Mesenchymal stem cell (in vitro differentiated cells and primary cell): ENCODE results near the gene KCTD11.
A peak's percentile ranks its signal among the peaks of the same experiment; 100 is the strongest.

Experiments used
- DNase-seq: peaks from one replicate; pipeline ENCODE4 v3.0.0-alpha.2; 2013
- H2AFZ ChIP-seq: one replicate; pipeline ENCODE4 v1.6.1; 2013; ENCODE audit warnings: low read depth, mild to moderate bottlenecking, control low read depth, inconsistent platforms, low read length, moderate library complexity
- H2AK5ac ChIP-seq: 2 replicates; pipeline ENCODE4 v1.6.1; 2013; ENCODE audit warnings: low read length, moderate library complexity, mild to moderate bottlenecking, inconsistent platforms; ENCODE audit not compliant: severe bottlenecking
- H2BK120ac ChIP-seq: one replicate; pipeline ENCODE4 v1.6.1; 2013; ENCODE audit warnings: low read depth, mild to moderate bottlenecking, inconsistent platforms, low read length, moderate library complexity
- H2BK12ac ChIP-seq, 2 experiments: one replicate each; pipeline ENCODE4 v1.6.1; 2013; ENCODE audit warnings: inconsistent platforms in 2 of 2, low read length in 2 of 2, mild to moderate bottlenecking in 2 of 2, moderate library complexity in 2 of 2, control low read depth in 1 of 2
- H2BK15ac ChIP-seq: one replicate; pipeline ENCODE4 v1.6.1; 2013; ENCODE audit warnings: mild to moderate bottlenecking, low read depth, inconsistent platforms; ENCODE audit not compliant: poor library complexity, severe bottlenecking
- H2BK5ac ChIP-seq: 2 replicates; pipeline ENCODE4 v1.6.1; 2013; ENCODE audit warnings: low read depth, mild to moderate bottlenecking, low read length, control low read depth, inconsistent platforms; ENCODE audit not compliant: poor library complexity, severe bottlenecking
- H3K14ac ChIP-seq, 2 experiments: one replicate each; pipeline ENCODE4 v1.6.1; 2013; ENCODE audit warnings: inconsistent platforms in 2 of 2, low read length in 2 of 2, control low read depth in 1 of 2, mild to moderate bottlenecking in 1 of 2, moderate library complexity in 1 of 2
- H3K18ac ChIP-seq, 2 experiments: one replicate each; pipeline ENCODE4 v1.6.1; 2013; ENCODE audit warnings: inconsistent platforms in 2 of 2, low read length in 2 of 2, control low read depth in 1 of 2, low read depth in 1 of 2, mild to moderate bottlenecking in 1 of 2
- H3K23ac ChIP-seq, 2 experiments: one replicate each; pipeline ENCODE4 v1.6.1; 2013; ENCODE audit warnings: inconsistent platforms in 2 of 2, low read length in 2 of 2, mild to moderate bottlenecking in 2 of 2, moderate library complexity in 2 of 2, control low read depth in 1 of 2
- H3K27ac ChIP-seq: 2 replicates; pipeline ENCODE4 v1.5.1; 2013; ENCODE audit warnings: mild to moderate bottlenecking, moderate library complexity, low read length, control low read depth, inconsistent platforms; ENCODE audit not compliant: poor library complexity, severe bottlenecking
- H3K27me3 ChIP-seq, 2 experiments: 2 replicates each; pipeline versions ENCODE4 v1.6.1 to v1.7.0; 2013; ENCODE audit warnings: low read length in 2 of 2, mild to moderate bottlenecking in 2 of 2, moderate library complexity in 2 of 2, control low read depth in 1 of 2, inconsistent platforms in 1 of 2; ENCODE audit not compliant: control insufficient read depth in 1 of 2, insufficient read depth in 1 of 2
- H3K36me3 ChIP-seq, 2 experiments: 2 replicates each; pipeline versions ENCODE4 v1.6.1 to v1.7.0; 2013; ENCODE audit warnings: low read length in 2 of 2, control low read depth in 1 of 2, inconsistent platforms in 1 of 2, low read depth in 1 of 2, mild to moderate bottlenecking in 1 of 2; ENCODE audit not compliant: insufficient read depth in 2 of 2, control insufficient read depth in 1 of 2
- H3K4ac ChIP-seq, 2 experiments: one replicate each; pipeline ENCODE4 v1.6.1; 2013; ENCODE audit warnings: inconsistent platforms in 2 of 2, low read length in 2 of 2, mild to moderate bottlenecking in 2 of 2, moderate library complexity in 2 of 2, control low read depth in 1 of 2, low read depth in 1 of 2
- H3K4me1 ChIP-seq: 2 replicates; pipeline ENCODE4 v1.6.1; 2013; ENCODE audit warnings: low read depth, low read length, control low read depth; ENCODE audit not compliant: control insufficient read depth, insufficient read depth
- H3K4me2 ChIP-seq: 2 replicates; pipeline ENCODE4 v1.6.1; 2013; ENCODE audit warnings: low read length, mild to moderate bottlenecking, inconsistent platforms; ENCODE audit not compliant: poor library complexity, severe bottlenecking
- H3K4me3 ChIP-seq, 2 experiments: 2 replicates each; pipeline versions ENCODE4 v1.5.1 to v1.7.0; 2013; ENCODE audit warnings: low read length in 2 of 2, mild to moderate bottlenecking in 2 of 2, control low read depth in 1 of 2, low read depth in 1 of 2; ENCODE audit not compliant: insufficient read depth in 1 of 2
- H3K79me1 ChIP-seq: replicated peaks from 2 replicates; pipeline ENCODE4 v1.6.1; 2013; ENCODE audit warnings: mild to moderate bottlenecking, control low read depth, low read length, inconsistent platforms; ENCODE audit not compliant: poor library complexity, severe bottlenecking
- H3K9ac ChIP-seq: 2 replicates; pipeline ENCODE4 v1.7.0; 2013; ENCODE audit warnings: mild to moderate bottlenecking, low read length, moderate library complexity
- H3K9me3 ChIP-seq: 2 replicates; pipeline ENCODE4 v1.7.0; 2013; ENCODE audit warnings: mild to moderate bottlenecking, low read length; ENCODE audit not compliant: control insufficient read depth
- H4K8ac ChIP-seq: one replicate; pipeline ENCODE4 v1.6.1; 2013; ENCODE audit warnings: inconsistent platforms, mild to moderate bottlenecking, low read length, moderate library complexity
- H4K91ac ChIP-seq: one replicate; pipeline ENCODE4 v1.6.1; 2013; ENCODE audit warnings: mild to moderate bottlenecking, low read length, inconsistent platforms
- WGBS: methylation state at CpG from one replicate; pipeline ENCODE4 v1.1.7; 2013; ENCODE audit warnings: mixed read lengths; 5-methylcytosine and 5-hydroxymethylcytosine counted together

The KCTD11 gene

GRCh38 chr17:7311110-7311705 is 40.8 kb upstream of the KCTD11 start:
- peaks cover 10% of the 10 kb centered on the region for H3K79me1 ChIP-seq
- H3K4me1 ChIP-seq: peaks cover 22% of the 10 kb centered on the region
- no peak overlapping the region for H3K18ac ChIP-seq
- no peak overlapping the region for H3K27ac ChIP-seq
- no peak overlapping the region for H2AK5ac ChIP-seq
- no peak overlapping the region for H3K4ac ChIP-seq
- no peaks in the 10 kb centered on the region for H3K9me3 ChIP-seq
- H3K27me3 ChIP-seq: no peaks in the 10 kb centered on the region
- H2BK15ac ChIP-seq: no peak overlapping the region
- no peak overlapping the region for H3K14ac ChIP-seq
- peak overlapping the region; percentile 98 for H3K9ac ChIP-seq
- H2BK12ac ChIP-seq: no peak overlapping the region
- H3K4me3 ChIP-seq: no peak overlapping the region
- H2BK120ac ChIP-seq: no peak overlapping the region
- H4K8ac ChIP-seq: no peak overlapping the region
- H4K91ac ChIP-seq: no peak overlapping the region
- no peak overlapping the region for H3K23ac ChIP-seq
- H2AFZ ChIP-seq: no peak overlapping the region
- WGBS: 94% methylated on average over 7 of the region's 7 CpGs
- peaks cover 46 to 53% of the 10 kb centered on the region in 2 experiments for H3K36me3 ChIP-seq
- H3K4me2 ChIP-seq: no peak overlapping the region
- no peak overlapping the region for H2BK5ac ChIP-seq
- DNase-seq: no peak

- H2AK5ac ChIP-seq: no peak overlapping the region
- WGBS: 87% methylated on average over 2 of the region's 7 CpGs
- no peak overlapping the region for H2AFZ ChIP-seq
- H4K91ac ChIP-seq: no peak overlapping the region
- peaks cover 58 to 63% of the 10 kb centered on the region in 2 experiments for H3K36me3 ChIP-seq
- H2BK120ac ChIP-seq: no peak overlapping the region
- H3K79me1 ChIP-seq: peaks cover 12% of the 10 kb centered on the region
- H2BK12ac ChIP-seq: no peak overlapping the region
- H3K9me3 ChIP-seq: no peaks in the 10 kb centered on the region
- H3K23ac ChIP-seq: no peak overlapping the region
- no peak overlapping the region for H3K27ac ChIP-seq
- peaks cover 22% of the 10 kb centered on the region for H3K4me1 ChIP-seq
- peak overlapping the region; percentile 91 for H3K9ac ChIP-seq
- no peak overlapping the region for H3K4me3 ChIP-seq
- H4K8ac ChIP-seq: no peak overlapping the region
- H2BK15ac ChIP-seq: no peak overlapping the region
- H3K4ac ChIP-seq: no peak overlapping the region
- H3K27me3 ChIP-seq: no peaks in the 10 kb centered on the region
- H2BK5ac ChIP-seq: no peak overlapping the region
- H3K14ac ChIP-seq: no peak overlapping the region
- no peak overlapping the region for H3K4me2 ChIP-seq
- no peak for DNase-seq
- no peak overlapping the region for H3K18ac ChIP-seq
Observed at GRCh38 chr17:7312432-7313087, 39.4 kb upstream of the KCTD11 start.

- Histone ChIP-seq H3K14ac (no peak overlapping the region), H2AK5ac (no peak overlapping the region), H3K4me2 (no peak overlapping the region), H2AFZ (no peak overlapping the region), H3K9me3 (no peaks in the 10 kb centered on the region), H3K36me3 (peaks cover 65 to 70% of the 10 kb centered on the region in 2 experiments), H3K18ac (no peak overlapping the region), H3K27me3 (no peaks in the 10 kb centered on the region), H3K79me1 (peaks cover 12% of the 10 kb centered on the region), H3K4me1 (peaks cover 22% of the 10 kb centered on the region), H4K8ac (no peak overlapping the region), H4K91ac (no peak overlapping the region), H3K4ac (no peak overlapping the region), H2BK120ac (no peak overlapping the region), H3K9ac (peak overlapping the region; percentile 91), H2BK5ac (no peak overlapping the region), H3K4me3 (peak overlapping the region in 1 of 2 experiments; percentile 95), H3K27ac (no peak overlapping the region), H2BK15ac (no peak overlapping the region), H3K23ac (no peak overlapping the region), H2BK12ac (no peak overlapping the region)
- WGBS: 91% methylated on average over 5 of the region's 7 CpGs
- no peak for DNase-seq
Observed at GRCh38 chr17:7313088-7313889, 38.7 kb upstream of the KCTD11 start.
